HEK293 (cell line): Measurements from ENCODE around the gene RBM20.

Experiments used
- HOXA7 ChIP-seq: sonication (generic); formaldehyde crosslinking; IDR thresholded peaks from 2 replicates; pipeline ENCODE4 v1.8.1; 2022; ENCODE audit warnings: missing genetic modification reagents, borderline replicate concordance
- IKZF3 ChIP-seq: fragments of 450-650 bp; IDR thresholded peaks from 2 replicates; pipeline ENCODE4 v1.5.0; 2018; ENCODE audit warnings: missing biosample characterization, mild to moderate bottlenecking, missing genetic modification characterization, moderate library complexity
- KLF16 ChIP-seq: fragments of 450-650 bp; formaldehyde crosslinking; IDR thresholded peaks from 2 replicates; pipeline ENCODE4 v1.5.1; 2017; ENCODE audit warnings: missing biosample characterization, missing genetic modification characterization
- MZF1 ChIP-seq: fragments of 450-650 bp; formaldehyde crosslinking; IDR thresholded peaks from 2 replicates; pipeline ENCODE4 v1.5.1; 2017; ENCODE audit warnings: missing biosample characterization, missing genetic modification characterization, borderline replicate concordance
- OSR2 ChIP-seq: fragments of 450-650 bp; formaldehyde crosslinking; IDR thresholded peaks from 2 replicates; pipeline ENCODE4 v1.5.1; 2016; ENCODE audit warnings: missing biosample characterization, missing genetic modification characterization
- SCRT2 ChIP-seq: fragments of 450-650 bp; formaldehyde crosslinking; IDR thresholded peaks from 2 replicates; pipeline ENCODE4 v1.5.1; 2016; ENCODE audit warnings: missing biosample characterization, missing genetic modification characterization
- SP7 ChIP-seq: fragments of 450-650 bp; formaldehyde crosslinking; IDR thresholded peaks from 2 replicates; pipeline ENCODE4 v1.5.1; 2016; ENCODE audit warnings: missing biosample characterization, missing genetic modification characterization
- TCF7L2 ChIP-seq: IDR thresholded peaks from 2 replicates; pipeline ENCODE4 v1.6.1; 2011; ENCODE audit warnings: low read depth, mild to moderate bottlenecking, inconsistent platforms, low read length, moderate library complexity, borderline replicate concordance
- TRIM28 ChIP-seq: IDR thresholded peaks from 2 replicates; pipeline ENCODE4 v1.6.1; 2011; ENCODE audit warnings: low read length, control low read depth, borderline replicate concordance
- ZBTB17 ChIP-seq: fragments of 450-650 bp; formaldehyde crosslinking; IDR thresholded peaks from 2 replicates; pipeline ENCODE4 v1.5.1; 2016; ENCODE audit warnings: missing biosample characterization, missing genetic modification characterization
- ZBTB21 ChIP-seq: fragments of 450-650 bp; formaldehyde crosslinking; IDR thresholded peaks from 2 replicates; pipeline ENCODE4 v1.5.1; 2017; ENCODE audit warnings: missing biosample characterization, missing genetic modification characterization
- ZBTB48 ChIP-seq: fragments of 450-650 bp; formaldehyde crosslinking; IDR thresholded peaks from 2 replicates; pipeline ENCODE4 v1.5.1; 2016; ENCODE audit warnings: missing biosample characterization, missing genetic modification characterization
- ZFHX2 ChIP-seq: fragments of 450-650 bp; formaldehyde crosslinking; conservative IDR thresholded peaks from 2 replicates; pipeline ENCODE4 v1.5.1; 2016; ENCODE audit warnings: missing biosample characterization, missing genetic modification characterization
- ZIC2 ChIP-seq: fragments of 450-650 bp; formaldehyde crosslinking; IDR thresholded peaks from 2 replicates; pipeline ENCODE4 v1.5.1; 2016; ENCODE audit warnings: missing biosample characterization, missing genetic modification characterization
- ZNF140 ChIP-seq: fragments of 450-650 bp; formaldehyde crosslinking; IDR thresholded peaks from 2 replicates; pipeline ENCODE4 v1.5.1; 2016; ENCODE audit warnings: missing biosample characterization, missing genetic modification characterization
- ZNF157 ChIP-seq: fragments of 450-650 bp; formaldehyde crosslinking; IDR thresholded peaks from 2 replicates; pipeline ENCODE4 v1.5.1; 2016; ENCODE audit warnings: missing biosample characterization, missing genetic modification characterization
- ZNF24 ChIP-seq: fragments of 450-650 bp; formaldehyde crosslinking; IDR thresholded peaks from 2 replicates; pipeline ENCODE4 v1.5.1; 2016; ENCODE audit warnings: missing biosample characterization, missing genetic modification characterization
- ZNF292 ChIP-seq: fragments of 450-650 bp; formaldehyde crosslinking; IDR thresholded peaks from 2 replicates; pipeline ENCODE4 v1.5.1; 2016; ENCODE audit warnings: low read depth, missing biosample characterization, missing genetic modification characterization, borderline replicate concordance
- ZNF335 ChIP-seq: fragments of 450-650 bp; formaldehyde crosslinking; conservative IDR thresholded peaks from 2 replicates; pipeline ENCODE4 v1.5.1; 2016; ENCODE audit warnings: missing biosample characterization, missing genetic modification characterization
- ZNF341 ChIP-seq: fragments of 450-650 bp; formaldehyde crosslinking; IDR thresholded peaks from 2 replicates; pipeline ENCODE4; 2016; ENCODE audit warnings: low read depth, missing biosample characterization, missing genetic modification characterization
- ZNF473 ChIP-seq: fragments of 450-650 bp; formaldehyde crosslinking; IDR thresholded peaks from 2 replicates; pipeline ENCODE4 v1.5.1; 2017; ENCODE audit warnings: missing biosample characterization, missing genetic modification characterization
- ZNF501 ChIP-seq: fragments of 450-650 bp; formaldehyde crosslinking; IDR thresholded peaks from 2 replicates; pipeline ENCODE4 v1.5.1; 2016; ENCODE audit warnings: missing biosample characterization, missing genetic modification characterization
- ZNF555 ChIP-seq: fragments of 450-650 bp; formaldehyde crosslinking; conservative IDR thresholded peaks from 2 replicates; pipeline ENCODE4 v1.5.1; 2017; ENCODE audit warnings: missing biosample characterization, mild to moderate bottlenecking, missing genetic modification characterization, inconsistent platforms
- ZNF747 ChIP-seq: fragments of 450-650 bp; formaldehyde crosslinking; IDR thresholded peaks from 2 replicates; pipeline ENCODE4 v1.5.1; 2016; ENCODE audit warnings: missing biosample characterization, missing genetic modification characterization
- ZSCAN30 ChIP-seq: fragments of 450-650 bp; IDR thresholded peaks from 2 replicates; pipeline ENCODE4 v1.5.1; 2018; ENCODE audit warnings: missing biosample characterization, mild to moderate bottlenecking, missing genetic modification characterization, moderate library complexity
- ZXDB ChIP-seq: fragments of 450-650 bp; formaldehyde crosslinking; IDR thresholded peaks from 2 replicates; pipeline ENCODE4 v1.5.1; 2016; ENCODE audit warnings: missing biosample characterization, missing genetic modification characterization
- TF ChIP-seq, protein P1 (sequence below): fragments of 450-650 bp; formaldehyde crosslinking; IDR thresholded peaks from 2 replicates; pipeline ENCODE4 v1.5.1; 2016; ENCODE audit warnings: missing biosample characterization, missing genetic modification characterization
- TF ChIP-seq, protein P2 (sequence below): fragments of 450-650 bp; formaldehyde crosslinking; IDR thresholded peaks from 2 replicates; pipeline ENCODE4 v1.5.0; 2017; ENCODE audit warnings: missing biosample characterization, missing genetic modification characterization, borderline replicate concordance
- TF ChIP-seq, protein P3 (sequence below): fragments of 450-650 bp; formaldehyde crosslinking; IDR thresholded peaks from 2 replicates; pipeline ENCODE4 v1.5.1; 2016; ENCODE audit warnings: missing biosample characterization, missing genetic modification characterization
- TF ChIP-seq, protein P4 (sequence below): fragments of 450-650 bp; IDR thresholded peaks from 2 replicates; pipeline ENCODE4 v1.5.1; 2018; ENCODE audit warnings: missing biosample characterization, mild to moderate bottlenecking, missing genetic modification characterization

RBM20 gene

DNA sequence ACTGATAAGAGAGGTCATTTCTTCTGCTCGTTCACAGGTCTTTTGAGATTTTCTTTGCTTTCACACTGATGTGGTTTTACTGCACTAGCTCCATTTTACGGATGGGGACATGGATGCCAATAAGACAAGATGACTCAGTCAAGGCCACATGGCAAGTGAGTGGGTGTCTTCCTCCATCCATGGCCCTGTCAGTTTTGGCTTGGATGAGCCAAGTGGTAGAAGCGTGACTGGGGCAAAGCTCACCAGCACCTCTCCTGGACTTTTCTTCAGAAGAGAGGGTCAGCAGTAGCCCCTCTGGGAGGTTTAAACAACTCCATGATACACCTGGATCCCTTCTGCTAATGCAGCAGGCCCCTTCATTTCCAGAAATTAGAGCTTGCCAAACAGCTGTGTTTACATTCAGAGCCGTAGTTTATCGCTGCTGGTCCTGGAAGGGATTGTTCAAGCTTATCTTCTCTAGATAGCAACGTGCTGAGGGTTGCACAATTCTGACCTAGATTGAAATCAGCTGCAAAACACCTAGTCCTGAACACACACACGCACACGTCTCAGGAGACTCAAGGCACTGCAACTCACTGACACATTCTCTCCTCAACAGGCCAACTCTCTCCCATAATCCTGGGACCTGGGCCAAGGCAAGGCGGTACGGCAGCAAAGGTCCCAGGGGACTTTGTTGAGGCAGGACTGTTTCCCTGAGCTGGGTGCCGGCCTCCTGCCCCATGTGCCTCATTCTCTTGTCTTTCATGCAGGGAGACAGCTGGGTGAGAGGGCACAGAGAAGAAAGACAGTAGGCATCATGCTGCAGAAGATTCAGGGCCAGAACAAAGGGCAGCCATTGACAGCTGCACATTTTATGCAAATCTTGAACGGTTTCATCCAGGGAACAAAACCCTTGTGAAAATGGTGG is 213.4 kb downstream of the RBM20 start (continued):
- TF ChIP-seq, protein P1, sequence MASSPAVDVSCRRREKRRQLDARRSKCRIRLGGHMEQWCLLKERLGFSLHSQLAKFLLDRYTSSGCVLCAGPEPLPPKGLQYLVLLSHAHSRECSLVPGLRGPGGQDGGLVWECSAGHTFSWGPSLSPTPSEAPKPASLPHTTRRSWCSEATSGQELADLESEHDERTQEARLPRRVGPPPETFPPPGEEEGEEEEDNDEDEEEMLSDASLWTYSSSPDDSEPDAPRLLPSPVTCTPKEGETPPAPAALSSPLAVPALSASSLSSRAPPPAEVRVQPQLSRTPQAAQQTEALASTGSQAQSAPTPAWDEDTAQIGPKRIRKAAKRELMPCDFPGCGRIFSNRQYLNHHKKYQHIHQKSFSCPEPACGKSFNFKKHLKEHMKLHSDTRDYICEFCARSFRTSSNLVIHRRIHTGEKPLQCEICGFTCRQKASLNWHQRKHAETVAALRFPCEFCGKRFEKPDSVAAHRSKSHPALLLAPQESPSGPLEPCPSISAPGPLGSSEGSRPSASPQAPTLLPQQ (tag by site-specific recombination), result peak; percentile 75
- TF ChIP-seq ZNF24, result peak; percentile 56; the same call in 1 of the 2 replicates
- TF ChIP-seq ZBTB17 (tag by site-specific recombination), result peak; percentile 52; the same call in 1 of the 2 replicates
- TF ChIP-seq ZFHX2 (tag by site-specific recombination), result peak; percentile 62
- TF ChIP-seq TCF7L2, result no peak
- TF ChIP-seq, protein P2, sequence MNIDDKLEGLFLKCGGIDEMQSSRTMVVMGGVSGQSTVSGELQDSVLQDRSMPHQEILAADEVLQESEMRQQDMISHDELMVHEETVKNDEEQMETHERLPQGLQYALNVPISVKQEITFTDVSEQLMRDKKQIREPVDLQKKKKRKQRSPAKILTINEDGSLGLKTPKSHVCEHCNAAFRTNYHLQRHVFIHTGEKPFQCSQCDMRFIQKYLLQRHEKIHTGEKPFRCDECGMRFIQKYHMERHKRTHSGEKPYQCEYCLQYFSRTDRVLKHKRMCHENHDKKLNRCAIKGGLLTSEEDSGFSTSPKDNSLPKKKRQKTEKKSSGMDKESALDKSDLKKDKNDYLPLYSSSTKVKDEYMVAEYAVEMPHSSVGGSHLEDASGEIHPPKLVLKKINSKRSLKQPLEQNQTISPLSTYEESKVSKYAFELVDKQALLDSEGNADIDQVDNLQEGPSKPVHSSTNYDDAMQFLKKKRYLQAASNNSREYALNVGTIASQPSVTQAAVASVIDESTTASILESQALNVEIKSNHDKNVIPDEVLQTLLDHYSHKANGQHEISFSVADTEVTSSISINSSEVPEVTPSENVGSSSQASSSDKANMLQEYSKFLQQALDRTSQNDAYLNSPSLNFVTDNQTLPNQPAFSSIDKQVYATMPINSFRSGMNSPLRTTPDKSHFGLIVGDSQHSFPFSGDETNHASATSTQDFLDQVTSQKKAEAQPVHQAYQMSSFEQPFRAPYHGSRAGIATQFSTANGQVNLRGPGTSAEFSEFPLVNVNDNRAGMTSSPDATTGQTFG (tag by site-specific recombination), result no peak
- no peak for TF ChIP-seq ZNF555 (tag by site-specific recombination)
- TF ChIP-seq ZXDB (tag by site-specific recombination), result peak; percentile 94
- TF ChIP-seq ZBTB48 (tag by site-specific recombination), result peak; percentile 54; the same call in 1 of the 2 replicates
- no peak for TF ChIP-seq ZNF140 (tag by site-specific recombination)
- TF ChIP-seq SCRT2 (tag by site-specific recombination), result peak; percentile 51; the same call in 1 of the 2 replicates
- peak; percentile 28; the same call in 1 of the 2 replicates for TF ChIP-seq ZNF157 (tag by site-specific recombination)
- TF ChIP-seq OSR2 (tag by site-specific recombination), result 0 out of 2 replicates have a peak, but pooled peaks have one; percentile 32
- TF ChIP-seq ZNF501 (tag by site-specific recombination), result no peak
- no peak for TF ChIP-seq ZNF292 (tag by site-specific recombination)
- peak; percentile 90 for TF ChIP-seq TRIM28
- peak; percentile 56 for TF ChIP-seq ZNF335 (tag by site-specific recombination)
- no peak for TF ChIP-seq ZNF473 (tag by site-specific recombination)
- TF ChIP-seq HOXA7 (CRISPR knock-in tag), result no peak
- TF ChIP-seq KLF16, result 0 out of 2 replicates have a peak, but pooled peaks have one; percentile 15
- TF ChIP-seq, protein P3, sequence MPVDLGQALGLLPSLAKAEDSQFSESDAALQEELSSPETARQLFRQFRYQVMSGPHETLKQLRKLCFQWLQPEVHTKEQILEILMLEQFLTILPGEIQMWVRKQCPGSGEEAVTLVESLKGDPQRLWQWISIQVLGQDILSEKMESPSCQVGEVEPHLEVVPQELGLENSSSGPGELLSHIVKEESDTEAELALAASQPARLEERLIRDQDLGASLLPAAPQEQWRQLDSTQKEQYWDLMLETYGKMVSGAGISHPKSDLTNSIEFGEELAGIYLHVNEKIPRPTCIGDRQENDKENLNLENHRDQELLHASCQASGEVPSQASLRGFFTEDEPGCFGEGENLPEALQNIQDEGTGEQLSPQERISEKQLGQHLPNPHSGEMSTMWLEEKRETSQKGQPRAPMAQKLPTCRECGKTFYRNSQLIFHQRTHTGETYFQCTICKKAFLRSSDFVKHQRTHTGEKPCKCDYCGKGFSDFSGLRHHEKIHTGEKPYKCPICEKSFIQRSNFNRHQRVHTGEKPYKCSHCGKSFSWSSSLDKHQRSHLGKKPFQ (tag by site-specific recombination), result peak; percentile 22; the same call in 1 of the 2 replicates
- TF ChIP-seq, protein P4, sequence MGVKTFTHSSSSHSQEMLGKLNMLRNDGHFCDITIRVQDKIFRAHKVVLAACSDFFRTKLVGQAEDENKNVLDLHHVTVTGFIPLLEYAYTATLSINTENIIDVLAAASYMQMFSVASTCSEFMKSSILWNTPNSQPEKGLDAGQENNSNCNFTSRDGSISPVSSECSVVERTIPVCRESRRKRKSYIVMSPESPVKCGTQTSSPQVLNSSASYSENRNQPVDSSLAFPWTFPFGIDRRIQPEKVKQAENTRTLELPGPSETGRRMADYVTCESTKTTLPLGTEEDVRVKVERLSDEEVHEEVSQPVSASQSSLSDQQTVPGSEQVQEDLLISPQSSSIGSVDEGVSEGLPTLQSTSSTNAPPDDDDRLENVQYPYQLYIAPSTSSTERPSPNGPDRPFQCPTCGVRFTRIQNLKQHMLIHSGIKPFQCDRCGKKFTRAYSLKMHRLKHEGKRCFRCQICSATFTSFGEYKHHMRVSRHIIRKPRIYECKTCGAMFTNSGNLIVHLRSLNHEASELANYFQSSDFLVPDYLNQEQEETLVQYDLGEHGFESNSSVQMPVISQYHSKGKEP (tag by site-specific recombination), result 0 out of 2 replicates have a peak, but pooled peaks have one; percentile 5
- peak; percentile 58 for TF ChIP-seq SP7 (tag by site-specific recombination)
- no peak for TF ChIP-seq ZBTB21 (tag by site-specific recombination)
- TF ChIP-seq IKZF3 (tag by site-specific recombination), result peak; percentile 60; the same call in 1 of the 2 replicates
- no peak for TF ChIP-seq ZNF341 (tag by site-specific recombination)
- TF ChIP-seq ZSCAN30 (tag by site-specific recombination), result peak; percentile 58; the same call in 1 of the 2 replicates
- 0 out of 2 replicates have a peak, but pooled peaks have one; percentile 53 for TF ChIP-seq MZF1
- TF ChIP-seq ZIC2 (tag by site-specific recombination), result no peak; the same call in 1 of the 2 replicates
- no peak for TF ChIP-seq ZNF747 (tag by site-specific recombination)
